Loucy (cell line): ENCODE results near the gene MYL5.

Source experiments
- H2AFZ ChIP-seq: fragments of 200-600 bp; sonication (generic); 2 replicates; pipeline ENCODE4 v1.6.0; 2016; ENCODE audit warnings: antibody characterized with exemption, mild to moderate bottlenecking, low read length, moderate library complexity
- H3F3A ChIP-seq: fragments of 200-600 bp; 2 replicates; pipeline ENCODE4 v1.6.0; 2016; ENCODE audit warnings: antibody characterized with exemption, low read depth, mild to moderate bottlenecking
- H3K27me3 ChIP-seq: fragments of 200-600 bp; sonication (generic); 2 replicates; pipeline ENCODE4 v1.6.1; 2014; ENCODE audit warnings: low read length, mild to moderate bottlenecking; ENCODE audit not compliant: insufficient read depth, poor library complexity, severe bottlenecking
- H3K36me3 ChIP-seq: fragments of 200-600 bp; sonication (generic); 2 replicates; pipeline ENCODE4 v1.6.1; 2016; ENCODE audit warnings: low read length; ENCODE audit not compliant: insufficient read depth
- H3K4me1 ChIP-seq: fragments of 200-600 bp; sonication (generic); 2 replicates; pipeline ENCODE4 v1.5.1; 2014; ENCODE audit warnings: low read length, mild to moderate bottlenecking; ENCODE audit not compliant: insufficient read depth, poor library complexity, severe bottlenecking
- H3K4me2 ChIP-seq: fragments of 200-600 bp; sonication (generic); 2 replicates; pipeline ENCODE4 v1.6.0; 2014; ENCODE audit warnings: antibody characterized with exemption, low read length, low read depth, mild to moderate bottlenecking; ENCODE audit not compliant: poor library complexity, severe bottlenecking
- H3K4me3 ChIP-seq: fragments of 200-600 bp; sonication (generic); 2 replicates; pipeline ENCODE4 v1.5.1; 2014; ENCODE audit warnings: low read length, mild to moderate bottlenecking, mixed read lengths; ENCODE audit not compliant: poor library complexity, severe bottlenecking
- H3K79me2 ChIP-seq: fragments of 200-600 bp; sonication (generic); 2 replicates; pipeline ENCODE4 v1.6.1; 2014; ENCODE audit warnings: low read length; ENCODE audit not compliant: insufficient read depth
- H3K9ac ChIP-seq: fragments of 200-600 bp; sonication (generic); 2 replicates; pipeline ENCODE4 v1.6.0; 2014; ENCODE audit warnings: mild to moderate bottlenecking, low read depth, low read length, moderate library complexity; ENCODE audit not compliant: poor library complexity, severe bottlenecking
- H3K9me2 ChIP-seq: fragments of 200-600 bp; sonication (generic); replicated peaks from 2 replicates; pipeline ENCODE4 v1.6.1; 2016; ENCODE audit warnings: low read depth, low read length, mixed read lengths
- H3K9me3 ChIP-seq: fragments of 200-600 bp; sonication (generic); 2 replicates; pipeline ENCODE4 v1.6.1; 2014; ENCODE audit warnings: mild to moderate bottlenecking, antibody characterized with exemption, low read length, low read depth; ENCODE audit not compliant: insufficient read depth
- H4K20me1 ChIP-seq: fragments of 200-600 bp; sonication (generic); 2 replicates; pipeline ENCODE4 v1.6.0; 2014; ENCODE audit warnings: antibody characterized with exemption, low read length, mild to moderate bottlenecking; ENCODE audit not compliant: insufficient read depth, poor library complexity, severe bottlenecking
- CTCF ChIP-seq: fragments of 200-600 bp; sonication (generic); conservative IDR thresholded peaks from 2 replicates; pipeline ENCODE4 v1.5.1; 2014; ENCODE audit warnings: mild to moderate bottlenecking, antibody characterized with exemption, low read length
- EZH2phosphoT487 ChIP-seq: fragments of 200-600 bp; IDR thresholded peaks from 2 replicates; pipeline ENCODE4 v1.6.1; 2018; ENCODE audit warnings: antibody characterized with exemption, mild to moderate bottlenecking, moderate library complexity, borderline replicate concordance

The MYL5 gene

GRCh38 chr4:657834-658667 lies 16.3 kb upstream of the MYL5 start:
- Histone ChIP-seq H3K4me3 (no peak overlapping the region), H3K9me3 (peaks cover 3% of the 10 kb centered on the region; the same call in 1 of the 2 replicates), H4K20me1 (no peaks in the 10 kb centered on the region), H2AFZ (no peak overlapping the region), H3F3A (no peaks in the 10 kb centered on the region), H3K27me3 (no peaks in the 10 kb centered on the region), H3K79me2 (no peaks in the 10 kb centered on the region), H3K9me2 (no peaks in the 10 kb centered on the region), H3K9ac (no peak overlapping the region), H3K36me3 (no peaks in the 10 kb centered on the region), H3K4me1 (peaks cover 2% of the 10 kb centered on the region), H3K4me2 (no peak overlapping the region)
- TF ChIP-seq EZH2phosphoT487 (no peak), CTCF (no peak)

GRCh38 chr4:658681-659667 lies 15.4 kb upstream of the MYL5 start:
- Histone ChIP-seq H3K9me3 (peaks cover 3% of the 10 kb centered on the region; the same call in 1 of the 2 replicates), H4K20me1 (no peaks in the 10 kb centered on the region), H3K36me3 (no peaks in the 10 kb centered on the region), H2AFZ (no peak overlapping the region), H3K79me2 (no peaks in the 10 kb centered on the region), H3K9ac (no peak overlapping the region), H3K9me2 (no peaks in the 10 kb centered on the region), H3K4me2 (no peak overlapping the region), H3F3A (no peaks in the 10 kb centered on the region), H3K27me3 (no peaks in the 10 kb centered on the region), H3K4me1 (peaks cover 4% of the 10 kb centered on the region), H3K4me3 (no peak overlapping the region)
- TF ChIP-seq EZH2phosphoT487 (no peak), CTCF (no peak)

- Histone ChIP-seq H3K9me2 (no peaks in the 10 kb centered on the region), H2AFZ (no peak overlapping the region), H3K4me1 (peaks cover 12% of the 10 kb centered on the region), H4K20me1 (no peaks in the 10 kb centered on the region), H3K9ac (no peak overlapping the region), H3K36me3 (no peaks in the 10 kb centered on the region), H3K4me3 (no peak overlapping the region), H3K27me3 (no peaks in the 10 kb centered on the region), H3K9me3 (peaks cover 3% of the 10 kb centered on the region; the same call in 1 of the 2 replicates), H3K4me2 (no peak overlapping the region), H3K79me2 (peaks cover 7% of the 10 kb centered on the region; the same call in 1 of the 2 replicates), H3F3A (no peaks in the 10 kb centered on the region)
- TF ChIP-seq CTCF (no peak), EZH2phosphoT487 (no peak)
Measured at GRCh38 chr4:659851-660250, 14.5 kb upstream of the MYL5 start.
